WERI-Rb-1 (cell line): ENCODE measurements around the gene SYT14.

Source experiments
- DNase-seq: peaks from one replicate; pipeline ENCODE4 v3.0.0-alpha.2; 2020
- H3K27ac ChIP-seq: fragments of 250-450 bp; sonication (Bioruptor Pico); 2 replicates; pipeline ENCODE4 v1.5.1; 2020; ENCODE audit warnings: mild to moderate bottlenecking, moderate library complexity
- H3K27me3 ChIP-seq: fragments of 250-450 bp; sonication (Bioruptor Pico); 2 replicates; pipeline ENCODE4 v1.5.1; 2021; ENCODE audit warnings: mild to moderate bottlenecking, low read depth, moderate library complexity; ENCODE audit not compliant: insufficient read depth, severe bottlenecking
- H3K36me3 ChIP-seq: fragments of 250-450 bp; sonication (Bioruptor Pico); 2 replicates; pipeline ENCODE4 v1.5.1; 2020; ENCODE audit warnings: mild to moderate bottlenecking, moderate library complexity
- H3K4me3 ChIP-seq: 2 replicates; pipeline ENCODE4 v1.5.1; 2011; ENCODE audit warnings: low read depth, mild to moderate bottlenecking, control low read depth, low read length
- H3K9me3 ChIP-seq: fragments of 250-450 bp; sonication (Bioruptor Pico); 2 replicates; pipeline ENCODE4 v1.5.1; 2021; ENCODE audit warnings: mild to moderate bottlenecking, moderate library complexity; ENCODE audit not compliant: severe bottlenecking
- CTCF ChIP-seq: IDR thresholded peaks from 2 replicates; pipeline ENCODE4 v1.5.1; 2011; ENCODE audit warnings: low read depth, mild to moderate bottlenecking, control low read depth, inconsistent platforms, low read length

Gene SYT14

GRCh38 chr1:210124736-210125135 is 186.7 kb downstream of the SYT14 start:
- Histone ChIP-seq H3K27me3 (no peaks in the 10 kb centered on the region), H3K27ac (peak overlapping the region; percentile 78), H3K36me3 (no peaks in the 10 kb centered on the region), H3K9me3 (no peaks in the 10 kb centered on the region), H3K4me3 (no peak overlapping the region)
- TF ChIP-seq CTCF: no peak
- no peak for DNase-seq

GRCh38 chr1:210125143-210125542 is 187.1 kb downstream of the SYT14 start:
- Histone ChIP-seq H3K27me3 (no peaks in the 10 kb centered on the region), H3K36me3 (no peaks in the 10 kb centered on the region), H3K27ac (no peak overlapping the region; the same call in 1 of the 2 replicates), H3K9me3 (no peaks in the 10 kb centered on the region), H3K4me3 (no peak overlapping the region)
- DNase-seq: no peak
- no peak for TF ChIP-seq CTCF

DNA sequence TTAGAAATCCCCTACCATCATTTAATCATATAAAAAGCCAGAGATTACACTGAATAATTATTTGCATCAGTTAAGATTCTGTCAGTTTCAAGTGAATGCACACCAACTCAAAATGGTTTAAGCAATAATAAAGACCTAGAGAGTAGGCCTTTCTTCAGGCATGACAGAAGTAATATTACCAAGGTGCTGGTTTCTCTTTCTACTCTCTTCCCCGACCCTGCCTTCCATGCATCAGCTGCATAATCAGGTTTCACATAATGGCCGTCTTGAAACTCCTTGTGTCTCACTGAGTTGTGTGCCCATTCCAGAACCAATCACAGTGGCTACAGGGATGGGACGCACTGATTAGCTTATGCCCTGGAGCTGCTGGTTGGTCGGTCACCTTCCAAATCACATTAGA is 191.1 kb downstream of the SYT14 start:
- H3K9me3 ChIP-seq: no peaks in the 10 kb centered on the region
- DNase-seq: no peak
- TF ChIP-seq CTCF: no peak
- no peak overlapping the region for H3K4me3 ChIP-seq
- no peaks in the 10 kb centered on the region for H3K36me3 ChIP-seq
- no peak overlapping the region for H3K27ac ChIP-seq
- H3K27me3 ChIP-seq: no peaks in the 10 kb centered on the region

- no peaks in the 10 kb centered on the region for H3K9me3 ChIP-seq
- no peak for TF ChIP-seq CTCF
- DNase-seq: no peak
- H3K36me3 ChIP-seq: no peaks in the 10 kb centered on the region
- no peak overlapping the region for H3K27ac ChIP-seq
- H3K27me3 ChIP-seq: no peaks in the 10 kb centered on the region
- H3K4me3 ChIP-seq: no peak overlapping the region
These were observed 191.7 kb downstream of the SYT14 start for GRCh38 chr1:210129759-210130158.

DNA sequence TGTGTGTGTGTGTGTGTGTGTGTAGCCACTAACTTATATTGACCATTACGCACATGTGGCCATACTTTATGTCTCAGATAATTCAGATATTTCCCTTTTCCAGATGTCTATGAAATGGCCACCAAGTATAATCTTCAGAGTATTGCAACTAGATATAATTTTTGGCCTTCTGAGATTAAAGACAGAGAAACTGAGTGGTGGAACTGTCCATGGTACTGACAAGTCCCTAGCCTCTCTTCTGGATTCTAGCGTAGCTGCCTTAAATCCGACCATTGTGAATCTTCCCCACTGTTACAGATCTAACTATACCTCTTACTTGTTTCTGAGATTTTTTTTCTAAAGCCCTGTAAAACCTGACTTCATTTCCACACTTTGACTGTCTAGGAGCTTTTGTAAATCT is 194.6 kb downstream of the SYT14 start:
- no peak for DNase-seq
- H3K36me3 ChIP-seq: no peaks in the 10 kb centered on the region
- no peak overlapping the region for H3K27ac ChIP-seq
- no peaks in the 10 kb centered on the region for H3K27me3 ChIP-seq
- no peak overlapping the region for H3K4me3 ChIP-seq
- no peaks in the 10 kb centered on the region for H3K9me3 ChIP-seq
- TF ChIP-seq CTCF: no peak

DNA sequence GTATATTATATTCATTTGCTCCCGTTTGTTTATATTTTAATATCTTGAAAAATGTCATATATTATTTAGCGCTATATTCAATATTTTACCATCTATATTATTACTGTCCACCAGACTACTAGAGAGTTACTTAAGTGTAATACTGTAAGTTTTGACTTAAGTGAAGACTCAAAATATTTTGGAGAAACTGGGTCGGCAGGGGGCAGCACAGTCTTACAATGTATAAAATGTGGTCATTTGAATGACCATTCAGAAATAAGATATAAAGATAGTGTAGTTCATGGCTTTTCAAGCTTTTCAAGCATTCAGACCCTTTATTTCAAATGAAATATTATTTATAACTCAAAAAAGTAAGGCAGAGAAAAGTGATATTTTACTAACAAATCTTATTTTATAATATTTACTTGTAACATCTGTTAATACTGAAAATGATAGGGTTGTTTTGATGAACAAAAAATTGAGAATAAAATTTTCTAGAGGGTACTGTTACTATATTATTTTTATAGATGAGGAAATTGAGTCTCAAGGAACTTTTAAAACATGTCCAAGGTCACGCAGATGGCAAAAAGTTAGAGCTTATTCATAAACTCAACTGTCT is 205.5 kb downstream of the SYT14 start:
- no peaks in the 10 kb centered on the region for H3K27me3 ChIP-seq
- no peak overlapping the region for H3K4me3 ChIP-seq
- peak; percentile 86 for DNase-seq
- H3K36me3 ChIP-seq: no peaks in the 10 kb centered on the region
- H3K27ac ChIP-seq: no peak overlapping the region
- TF ChIP-seq CTCF: peak; percentile 27; the same call in 1 of the 2 replicates
- H3K9me3 ChIP-seq: no peaks in the 10 kb centered on the region
